Measurements from ENCODE around the gene MARCHF10.
A peak's percentile ranks its signal among the peaks of the same experiment; 100 is the strongest.

The MARCHF10 gene

DNA sequence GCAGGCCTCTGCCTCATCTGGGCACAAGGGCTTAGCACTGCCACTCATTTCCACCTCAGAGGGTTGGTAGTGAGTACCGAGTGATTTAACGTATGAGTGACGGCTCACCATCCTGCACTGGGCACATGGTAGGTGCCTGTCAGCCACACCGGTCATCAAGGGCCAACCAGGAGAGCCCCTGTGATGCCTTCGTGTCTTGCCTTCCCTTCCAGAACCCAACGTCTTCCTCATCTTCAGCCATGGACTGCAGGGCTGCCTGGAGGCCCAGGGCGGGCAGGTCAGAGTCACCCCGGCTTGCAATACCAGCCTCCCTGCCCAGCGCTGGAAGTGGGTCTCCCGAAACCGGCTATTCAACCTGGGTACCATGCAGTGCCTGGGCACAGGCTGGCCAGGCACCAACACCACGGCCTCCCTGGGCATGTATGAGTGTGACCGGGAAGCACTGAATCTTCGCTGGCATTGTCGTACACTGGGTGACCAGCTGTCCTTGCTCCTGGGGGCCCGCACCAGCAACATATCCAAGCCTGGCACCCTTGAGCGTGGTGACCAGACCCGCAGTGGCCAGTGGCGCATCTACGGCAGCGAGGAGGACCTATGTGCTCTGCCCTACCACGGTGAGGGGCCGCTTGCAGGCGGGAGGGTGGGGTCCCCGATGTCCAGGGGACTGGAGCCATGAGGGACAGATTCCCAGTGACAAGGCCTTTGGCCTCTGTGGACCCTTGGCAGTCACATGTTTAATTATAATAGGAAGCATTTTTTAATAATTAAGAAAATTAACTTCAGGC, 143.6 kb downstream of the MARCHF10 start:
- H2AK5ac ChIP-seq (ENCODE audit: low read depth, low read length) = peak overlapping the region; percentile 30
- peaks cover 2% of the 10 kb centered on the region for H3K79me1 ChIP-seq (ENCODE audit: low read depth, low read length)
- WGBS, 2 donors (ENCODE audit: extremely low coverage in 2 of 2, insufficient read length in 2 of 2, insufficient replicate concordance in 1 of 2) = no CpG with 5 or more reads among the region's 25 CpGs
- peak overlapping the region; percentile 38 for H2BK15ac ChIP-seq (ENCODE audit: low read length)
- peak overlapping the region in 1 of 2 donors; percentile 48 for H3K4me3 ChIP-seq (ENCODE audit: low read length in 2 of 2)
- H3K27me3 ChIP-seq (ENCODE audit: control insufficient read depth in 3 of 3, insufficient read depth in 3 of 3, low read depth in 1 of 3, low read length in 3 of 3) = no peaks in the 10 kb centered on the region
- no peak overlapping the region for H2BK120ac ChIP-seq (ENCODE audit: low read depth, low read length)
- H3K27ac ChIP-seq (replicated peaks; ENCODE audit: low read length) = no peak overlapping the region
- no peak overlapping the region for H3K4me2 ChIP-seq (ENCODE audit: insufficient read depth, low read length, poor library complexity, severe bottlenecking)
- H2AFZ ChIP-seq (ENCODE audit: low read length) = no peak overlapping the region
- no peak for DNase-seq (ENCODE audit: low spot score)
- peak overlapping the region; percentile 64 for H2BK12ac ChIP-seq (ENCODE audit: low read length)
- no peak overlapping the region for H4K8ac ChIP-seq (ENCODE audit: low read depth, low read length)
- H3K18ac ChIP-seq (ENCODE audit: low read length) = peak overlapping the region; percentile 13
- peak overlapping the region; percentile 77 for H3K23ac ChIP-seq (ENCODE audit: low read depth, low read length, poor library complexity)
- no peak overlapping the region for H2BK5ac ChIP-seq (ENCODE audit: low read length)
- H3K36me3 ChIP-seq (replicated peaks in 1 of 2; ENCODE audit: control insufficient read depth in 2 of 2, insufficient read depth in 2 of 2, low read length in 2 of 2) = peaks cover 6 to 55% of the 10 kb centered on the region in 2 donors
- H3K4ac ChIP-seq (ENCODE audit: low read length) = peak overlapping the region; percentile 15
- peaks cover 5 to 15% of the 10 kb centered on the region in 2 donors for H3K9me3 ChIP-seq (replicated peaks in 1 of 2; ENCODE audit: control insufficient read depth in 2 of 2, insufficient read depth in 1 of 2, low read depth in 1 of 2, low read length in 2 of 2)
- H3K14ac ChIP-seq (ENCODE audit: low read length) = no peak overlapping the region
- H3K4me1 ChIP-seq (ENCODE audit: control insufficient read depth in 2 of 2, insufficient read depth in 1 of 2, low read depth in 1 of 2, low read length in 2 of 2) = peaks cover 0 to 2% of the 10 kb centered on the region in 2 donors
- no peak overlapping the region for H3K9ac ChIP-seq (ENCODE audit: low read depth, low read length, poor library complexity)
- H4K91ac ChIP-seq (ENCODE audit: low read depth, low read length, poor library complexity) = no peak overlapping the region

- Histone ChIP-seq H3K4me3 (ENCODE audit: low read length in 2 of 2) (no peak overlapping the region), H3K36me3 (replicated peaks in 1 of 2; ENCODE audit: control insufficient read depth in 2 of 2, insufficient read depth in 2 of 2, low read length in 2 of 2) (peaks cover 6 to 53% of the 10 kb centered on the region in 2 donors), H3K4me2 (ENCODE audit: insufficient read depth, low read length, poor library complexity, severe bottlenecking) (no peak overlapping the region), H2BK15ac (ENCODE audit: low read length) (no peak overlapping the region), H3K9ac (ENCODE audit: low read depth, low read length, poor library complexity) (no peak overlapping the region), H4K8ac (ENCODE audit: low read depth, low read length) (no peak overlapping the region), H3K14ac (ENCODE audit: low read length) (no peak overlapping the region), H3K4ac (ENCODE audit: low read length) (no peak overlapping the region), H3K4me1 (ENCODE audit: control insufficient read depth in 2 of 2, insufficient read depth in 1 of 2, low read depth in 1 of 2, low read length in 2 of 2) (peaks cover 0 to 7% of the 10 kb centered on the region in 2 donors), H2BK120ac (ENCODE audit: low read depth, low read length) (no peak overlapping the region), H3K27ac (replicated peaks; ENCODE audit: low read length) (no peak overlapping the region), H2AFZ (ENCODE audit: low read length) (no peak overlapping the region), H3K27me3 (ENCODE audit: control insufficient read depth in 3 of 3, insufficient read depth in 3 of 3, low read depth in 1 of 3, low read length in 3 of 3) (no peaks in the 10 kb centered on the region), H3K9me3 (replicated peaks in 1 of 2; ENCODE audit: control insufficient read depth in 2 of 2, insufficient read depth in 1 of 2, low read depth in 1 of 2, low read length in 2 of 2) (peaks cover 5 to 20% of the 10 kb centered on the region in 2 donors), H4K91ac (ENCODE audit: low read depth, low read length, poor library complexity) (no peak overlapping the region), H3K18ac (ENCODE audit: low read length) (no peak overlapping the region), H3K79me1 (ENCODE audit: low read depth, low read length) (peaks cover 2% of the 10 kb centered on the region), H2BK5ac (ENCODE audit: low read length) (no peak overlapping the region), H3K23ac (ENCODE audit: low read depth, low read length, poor library complexity) (no peak overlapping the region), H2BK12ac (ENCODE audit: low read length) (no peak overlapping the region), H2AK5ac (ENCODE audit: low read depth, low read length) (no peak overlapping the region)
- no peak for DNase-seq (ENCODE audit: low spot score)
- no CpG with 5 or more reads among the region's 6 CpGs for WGBS, 2 donors (ENCODE audit: extremely low coverage in 2 of 2, insufficient read length in 2 of 2, insufficient replicate concordance in 1 of 2)
Measured at GRCh38 chr17:62663304-62663703, 144.8 kb downstream of the MARCHF10 start.

- H3K18ac ChIP-seq (ENCODE audit: low read length) = no peak overlapping the region
- no peak overlapping the region for H2BK5ac ChIP-seq (ENCODE audit: low read length)
- no peak overlapping the region for H4K8ac ChIP-seq (ENCODE audit: low read depth, low read length)
- H3K4me1 ChIP-seq (ENCODE audit: control insufficient read depth in 2 of 2, insufficient read depth in 1 of 2, low read depth in 1 of 2, low read length in 2 of 2) = peaks cover 0 to 11% of the 10 kb centered on the region in 2 donors
- H3K14ac ChIP-seq (ENCODE audit: low read length) = no peak overlapping the region
- H3K9ac ChIP-seq (ENCODE audit: low read depth, low read length, poor library complexity) = no peak overlapping the region
- peaks cover 5 to 23% of the 10 kb centered on the region in 2 donors for H3K9me3 ChIP-seq (replicated peaks in 1 of 2; ENCODE audit: control insufficient read depth in 2 of 2, insufficient read depth in 1 of 2, low read depth in 1 of 2, low read length in 2 of 2)
- no peak overlapping the region for H3K4me3 ChIP-seq (ENCODE audit: low read length in 2 of 2)
- no peak overlapping the region for H2BK15ac ChIP-seq (ENCODE audit: low read length)
- DNase-seq (ENCODE audit: low spot score) = no peak
- H3K4ac ChIP-seq (ENCODE audit: low read length) = no peak overlapping the region
- no peak overlapping the region for H3K4me2 ChIP-seq (ENCODE audit: insufficient read depth, low read length, poor library complexity, severe bottlenecking)
- peaks cover 2% of the 10 kb centered on the region for H3K79me1 ChIP-seq (ENCODE audit: low read depth, low read length)
- H2AK5ac ChIP-seq (ENCODE audit: low read depth, low read length) = no peak overlapping the region
- no peak overlapping the region for H3K27ac ChIP-seq (replicated peaks; ENCODE audit: low read length)
- no peak overlapping the region for H4K91ac ChIP-seq (ENCODE audit: low read depth, low read length, poor library complexity)
- WGBS, 2 donors (ENCODE audit: extremely low coverage in 2 of 2, insufficient read length in 2 of 2, insufficient replicate concordance in 1 of 2) = no CpG with 5 or more reads among the region's 6 CpGs
- H3K27me3 ChIP-seq (ENCODE audit: control insufficient read depth in 3 of 3, insufficient read depth in 3 of 3, low read depth in 1 of 3, low read length in 3 of 3) = no peaks in the 10 kb centered on the region
- H2BK120ac ChIP-seq (ENCODE audit: low read depth, low read length) = no peak overlapping the region
- H3K36me3 ChIP-seq (replicated peaks in 1 of 2; ENCODE audit: control insufficient read depth in 2 of 2, insufficient read depth in 2 of 2, low read length in 2 of 2) = peaks cover 6 to 53% of the 10 kb centered on the region in 2 donors
- H2AFZ ChIP-seq (ENCODE audit: low read length) = no peak overlapping the region
- no peak overlapping the region for H2BK12ac ChIP-seq (ENCODE audit: low read length)
- H3K23ac ChIP-seq (ENCODE audit: low read depth, low read length, poor library complexity) = no peak overlapping the region
Measured at GRCh38 chr17:62662855-62663254, 145.3 kb downstream of the MARCHF10 start.

- H3K18ac ChIP-seq (ENCODE audit: low read length) = no peak overlapping the region
- H4K91ac ChIP-seq (ENCODE audit: low read depth, low read length, poor library complexity) = no peak overlapping the region
- no peak overlapping the region for H3K4me2 ChIP-seq (ENCODE audit: insufficient read depth, low read length, poor library complexity, severe bottlenecking)
- H3K36me3 ChIP-seq (replicated peaks in 1 of 2; ENCODE audit: control insufficient read depth in 2 of 2, insufficient read depth in 2 of 2, low read length in 2 of 2) = peaks cover 6 to 49% of the 10 kb centered on the region in 2 donors
- no peak overlapping the region for H2BK12ac ChIP-seq (ENCODE audit: low read length)
- no peak overlapping the region for H2BK5ac ChIP-seq (ENCODE audit: low read length)
- no peak overlapping the region for H3K27ac ChIP-seq (replicated peaks; ENCODE audit: low read length)
- no peak overlapping the region for H3K4ac ChIP-seq (ENCODE audit: low read length)
- H2AFZ ChIP-seq (ENCODE audit: low read length) = no peak overlapping the region
- WGBS, 2 donors (ENCODE audit: extremely low coverage in 2 of 2, insufficient read length in 2 of 2, insufficient replicate concordance in 1 of 2) = no CpG with 5 or more reads among the region's 1 CpG
- no peak overlapping the region for H3K4me3 ChIP-seq (ENCODE audit: low read length in 2 of 2)
- peaks cover 5 to 34% of the 10 kb centered on the region in 2 donors for H3K9me3 ChIP-seq (replicated peaks in 1 of 2; ENCODE audit: control insufficient read depth in 2 of 2, insufficient read depth in 1 of 2, low read depth in 1 of 2, low read length in 2 of 2)
- no peak overlapping the region for H3K9ac ChIP-seq (ENCODE audit: low read depth, low read length, poor library complexity)
- no peaks in the 10 kb centered on the region for H3K79me1 ChIP-seq (ENCODE audit: low read depth, low read length)
- no peak overlapping the region for H3K23ac ChIP-seq (ENCODE audit: low read depth, low read length, poor library complexity)
- no peak overlapping the region for H2BK120ac ChIP-seq (ENCODE audit: low read depth, low read length)
- no peak overlapping the region for H3K14ac ChIP-seq (ENCODE audit: low read length)
- H3K27me3 ChIP-seq (ENCODE audit: control insufficient read depth in 3 of 3, insufficient read depth in 3 of 3, low read depth in 1 of 3, low read length in 3 of 3) = no peaks in the 10 kb centered on the region
- peaks cover 0 to 15% of the 10 kb centered on the region in 2 donors for H3K4me1 ChIP-seq (ENCODE audit: control insufficient read depth in 2 of 2, insufficient read depth in 1 of 2, low read depth in 1 of 2, low read length in 2 of 2)
- no peak overlapping the region for H2BK15ac ChIP-seq (ENCODE audit: low read length)
- H2AK5ac ChIP-seq (ENCODE audit: low read depth, low read length) = no peak overlapping the region
- no peak for DNase-seq (ENCODE audit: low spot score)
- no peak overlapping the region for H4K8ac ChIP-seq (ENCODE audit: low read depth, low read length)
Measured at GRCh38 chr17:62661337-62661736, 146.8 kb downstream of the MARCHF10 start.
